Endothelial cell (in vitro differentiated cells): ENCODE results near the gene LRP5. TPM values are rescaled to one million over a fixed set of nuclear protein-coding genes. Genes with fewer than 3 reads are reported as not detected.

Source experiments
- DNase-seq: peaks from one replicate; pipeline ENCODE4 v3.0.0; 2021; ENCODE audit warnings: low spot score
- H3K27ac Mint-ChIP-seq: one replicate; pipeline ENCODE4 v1.8.0; 2021; ENCODE audit warnings: mixed read lengths, inconsistent platforms; ENCODE audit not compliant: unreplicated experiment
- H3K27me3 Mint-ChIP-seq: one replicate; pipeline ENCODE4 v1.8.0; 2021; ENCODE audit warnings: mild to moderate bottlenecking, moderate library complexity, mixed read lengths, inconsistent platforms; ENCODE audit not compliant: unreplicated experiment
- H3K36me3 Mint-ChIP-seq: one replicate; pipeline ENCODE4 v1.8.0; 2021; ENCODE audit warnings: mild to moderate bottlenecking, low read depth, mixed read lengths, inconsistent platforms; ENCODE audit not compliant: unreplicated experiment
- H3K4me1 Mint-ChIP-seq: one replicate; pipeline ENCODE4 v1.8.0; 2021; ENCODE audit warnings: mild to moderate bottlenecking, mixed read lengths, inconsistent platforms; ENCODE audit not compliant: unreplicated experiment
- H3K4me3 Mint-ChIP-seq: one replicate; pipeline ENCODE4 v1.8.0; 2021; ENCODE audit warnings: mild to moderate bottlenecking, mixed read lengths, inconsistent platforms; ENCODE audit not compliant: unreplicated experiment
- H3K9me3 Mint-ChIP-seq: one replicate; pipeline ENCODE4 v1.8.0; 2021; ENCODE audit warnings: mixed read lengths, inconsistent platforms; ENCODE audit not compliant: unreplicated experiment
- total RNA-seq: library from RNA; stranded (reverse); fragmentation: NEBNext Ultra II Directional; extraction: Animal tissue kit (Norgen Biotek cat#: 25700); gene quantifications from one replicate; pipeline ENCODE4 v1.2.1, GENCODE V29; 2021; ENCODE audit not compliant: unreplicated experiment
- TF ChIP-seq, protein P1 (sequence below): fragments of 200-600 bp; sonication (generic); IDR thresholded peaks from one replicate; pipeline ENCODE4 v1.5.0; 2021; ENCODE audit warnings: antibody characterized with exemption; ENCODE audit not compliant: unreplicated experiment

Gene LRP5
- total RNA-seq, 1 donor from 2014 or later: 72.3 TPM

DNA sequence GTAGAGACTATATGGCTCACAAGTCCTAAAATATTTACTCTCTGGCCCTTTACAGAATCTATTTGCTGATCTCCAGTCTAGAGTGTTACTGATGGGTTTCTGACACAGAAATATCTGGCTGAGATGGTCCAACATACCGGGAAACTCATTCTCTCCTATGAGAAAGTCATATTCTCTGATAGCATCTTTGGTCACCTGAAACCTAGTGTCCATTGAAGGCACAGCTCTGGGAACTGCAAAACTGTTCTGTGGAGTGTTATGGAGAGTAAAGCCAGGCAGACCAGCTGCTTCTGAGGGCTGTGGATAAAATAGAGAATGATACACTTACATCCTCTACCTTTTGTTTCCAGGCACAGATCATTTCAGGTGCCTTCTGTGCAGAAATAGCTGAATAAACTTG lies 38.1 kb upstream of the LRP5 start:
- H3K9me3 Mint-ChIP-seq: no peaks in the 10 kb centered on the region
- H3K36me3 Mint-ChIP-seq: no peaks in the 10 kb centered on the region
- no peak overlapping the region for H3K4me3 Mint-ChIP-seq
- no peak for DNase-seq
- peaks cover 9% of the 10 kb centered on the region for H3K4me1 Mint-ChIP-seq
- no peak overlapping the region for H3K27ac Mint-ChIP-seq
- TF ChIP-seq, protein P1, sequence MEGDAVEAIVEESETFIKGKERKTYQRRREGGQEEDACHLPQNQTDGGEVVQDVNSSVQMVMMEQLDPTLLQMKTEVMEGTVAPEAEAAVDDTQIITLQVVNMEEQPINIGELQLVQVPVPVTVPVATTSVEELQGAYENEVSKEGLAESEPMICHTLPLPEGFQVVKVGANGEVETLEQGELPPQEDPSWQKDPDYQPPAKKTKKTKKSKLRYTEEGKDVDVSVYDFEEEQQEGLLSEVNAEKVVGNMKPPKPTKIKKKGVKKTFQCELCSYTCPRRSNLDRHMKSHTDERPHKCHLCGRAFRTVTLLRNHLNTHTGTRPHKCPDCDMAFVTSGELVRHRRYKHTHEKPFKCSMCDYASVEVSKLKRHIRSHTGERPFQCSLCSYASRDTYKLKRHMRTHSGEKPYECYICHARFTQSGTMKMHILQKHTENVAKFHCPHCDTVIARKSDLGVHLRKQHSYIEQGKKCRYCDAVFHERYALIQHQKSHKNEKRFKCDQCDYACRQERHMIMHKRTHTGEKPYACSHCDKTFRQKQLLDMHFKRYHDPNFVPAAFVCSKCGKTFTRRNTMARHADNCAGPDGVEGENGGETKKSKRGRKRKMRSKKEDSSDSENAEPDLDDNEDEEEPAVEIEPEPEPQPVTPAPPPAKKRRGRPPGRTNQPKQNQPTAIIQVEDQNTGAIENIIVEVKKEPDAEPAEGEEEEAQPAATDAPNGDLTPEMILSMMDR: no peak
- peaks cover 2% of the 10 kb centered on the region for H3K27me3 Mint-ChIP-seq

DNA sequence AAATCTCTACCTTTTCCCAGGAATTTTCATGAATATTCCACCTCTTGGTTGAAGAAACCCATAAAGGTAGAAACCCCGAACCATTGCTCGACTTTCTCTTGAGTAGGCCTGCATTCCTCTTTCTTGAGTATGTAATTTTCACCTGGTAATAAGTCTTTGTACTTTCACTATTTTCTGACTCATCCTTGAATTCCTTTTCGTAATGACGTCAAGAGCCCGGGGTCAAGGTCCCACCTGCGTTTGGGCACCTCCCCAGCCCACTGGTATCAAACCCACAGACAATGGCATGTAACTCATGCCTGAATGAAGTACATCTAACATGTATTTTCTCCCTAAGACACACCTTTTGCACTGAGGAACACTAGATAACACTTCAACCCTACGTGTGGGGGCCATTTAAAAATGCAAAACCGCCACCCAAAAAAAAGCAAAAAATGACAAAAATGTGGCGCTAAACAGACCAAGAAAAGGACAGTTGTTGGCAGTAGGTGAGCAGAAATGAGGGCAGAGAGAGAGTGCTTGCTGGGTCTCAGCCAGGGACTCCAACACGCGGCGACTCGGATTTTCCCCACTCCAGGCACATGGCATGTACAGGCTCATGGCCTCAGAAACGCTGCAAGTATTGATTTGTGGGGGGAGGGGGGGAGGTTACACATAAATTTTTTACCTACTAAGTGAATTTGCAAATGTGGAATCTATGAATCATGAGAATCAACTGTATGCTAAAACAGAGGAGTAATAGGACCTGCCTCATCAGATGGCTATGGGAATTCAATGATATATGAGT lies 36.5 kb upstream of the LRP5 start:
- Mint-ChIP-seq H3K4me1 (peaks cover 11% of the 10 kb centered on the region), H3K27me3 (peaks cover 4% of the 10 kb centered on the region), H3K9me3 (no peaks in the 10 kb centered on the region), H3K4me3 (no peak overlapping the region), H3K36me3 (no peaks in the 10 kb centered on the region), H3K27ac (no peak overlapping the region)
- no peak for DNase-seq
- TF ChIP-seq, protein P1: no peak

DNA sequence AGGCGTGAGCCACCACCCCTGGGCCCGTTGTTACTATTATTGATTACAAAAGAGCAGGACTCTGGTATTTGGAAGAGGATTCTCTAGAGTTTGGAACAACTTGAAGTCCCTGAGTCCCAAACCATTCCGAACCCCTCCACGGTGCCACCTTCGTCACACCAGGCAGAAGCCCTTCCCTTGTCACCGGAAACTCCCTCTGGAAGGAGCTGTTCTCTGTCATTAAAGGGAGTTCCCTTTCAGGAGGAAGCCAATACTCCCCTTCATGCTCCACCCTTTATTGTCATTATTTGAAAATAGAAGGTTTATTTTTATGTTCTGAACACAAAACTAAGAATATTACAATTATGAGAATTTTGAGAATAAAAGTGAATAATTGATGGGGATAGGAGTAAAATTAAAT lies 35.5 kb upstream of the LRP5 start:
- Mint-ChIP-seq H3K27ac (no peak overlapping the region), H3K4me3 (no peak overlapping the region), H3K9me3 (no peaks in the 10 kb centered on the region), H3K4me1 (peaks cover 9% of the 10 kb centered on the region), H3K36me3 (no peaks in the 10 kb centered on the region), H3K27me3 (peaks cover 4% of the 10 kb centered on the region)
- TF ChIP-seq, protein P1: no peak
- DNase-seq: no peak

DNA sequence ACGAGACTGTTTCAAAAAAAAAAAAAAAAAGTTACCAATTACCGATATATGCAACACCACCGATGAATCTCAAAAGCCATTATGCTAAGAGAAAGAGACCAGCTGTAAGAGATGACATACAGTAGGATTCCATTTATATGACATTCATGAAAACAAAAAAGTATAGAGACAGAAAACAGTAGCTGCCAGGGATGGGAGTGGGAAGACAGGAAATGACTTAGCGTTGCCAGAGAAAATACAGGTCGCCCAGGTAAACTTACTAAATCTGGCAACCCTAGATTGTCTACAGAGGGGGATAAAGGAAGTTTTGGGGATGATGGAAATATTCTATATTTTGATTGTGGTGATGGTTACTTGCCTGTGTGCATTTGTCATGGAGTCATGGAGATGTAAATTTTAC lies 32.7 kb upstream of the LRP5 start:
- Mint-ChIP-seq H3K4me1 (peaks cover 20% of the 10 kb centered on the region), H3K36me3 (no peaks in the 10 kb centered on the region), H3K27me3 (peaks cover 2% of the 10 kb centered on the region), H3K27ac (no peak overlapping the region), H3K4me3 (no peak overlapping the region), H3K9me3 (no peaks in the 10 kb centered on the region)
- no peak for DNase-seq
- TF ChIP-seq, protein P1: no peak

DNA sequence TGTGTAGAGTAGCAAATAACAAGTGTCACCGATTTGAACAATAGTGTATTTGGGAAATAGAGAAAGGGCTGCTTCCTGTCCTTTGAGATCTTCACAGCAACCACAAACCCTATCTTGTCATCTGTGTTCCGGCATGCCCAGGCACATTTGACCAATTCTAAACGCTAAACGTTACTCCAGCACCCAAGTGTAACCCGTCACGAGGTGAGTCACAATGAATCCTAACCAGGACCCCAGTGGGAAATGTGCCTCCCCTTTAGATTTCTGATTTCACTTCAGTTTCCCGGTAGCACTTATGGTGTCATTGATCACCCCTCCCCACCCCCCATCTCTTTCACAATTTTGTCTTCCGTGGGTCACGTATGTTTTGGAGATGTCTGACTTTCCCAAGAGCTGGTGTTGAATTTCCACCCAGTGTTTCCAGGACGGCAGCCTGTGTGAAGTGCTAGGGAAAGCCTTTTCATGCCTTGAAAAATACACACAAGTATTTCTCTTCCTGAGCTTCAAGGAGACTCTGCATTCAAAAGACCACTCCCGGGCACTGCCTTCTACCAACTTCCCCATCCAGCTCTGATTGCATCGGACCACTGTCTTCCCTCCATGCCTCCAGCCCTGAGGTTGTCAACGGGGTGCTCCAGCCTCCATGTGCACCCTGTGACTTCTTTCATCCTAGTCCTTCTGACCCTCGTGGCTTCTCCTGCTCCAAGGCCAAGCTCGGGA lies 30.1 kb upstream of the LRP5 start:
- no peak for DNase-seq
- TF ChIP-seq, protein P1: no peak
- H3K4me1 Mint-ChIP-seq: peaks cover 20% of the 10 kb centered on the region
- H3K27me3 Mint-ChIP-seq: peaks cover 2% of the 10 kb centered on the region
- no peak overlapping the region for H3K4me3 Mint-ChIP-seq
- H3K36me3 Mint-ChIP-seq: no peaks in the 10 kb centered on the region
- no peak overlapping the region for H3K27ac Mint-ChIP-seq
- H3K9me3 Mint-ChIP-seq: no peaks in the 10 kb centered on the region
